ENCODE results near the gene EIF4E. TPM values are rescaled to one million over a fixed set of nuclear protein-coding genes. Genes with fewer than 3 reads are reported as not detected.

The EIF4E gene
- total RNA-seq, 1 experiment from 2014 or later: 179 TPM

- ChIA-PET CTCF (no interaction called here), POLR2A (ENCODE audit: low non-redundant PET) (no interaction called here)
- intact Hi-C loops (cut with micrococcal nuclease; ENCODE audit: unreplicated experiment): no loop called here
- Histone ChIP-seq H3K4me3 (ENCODE audit: low read depth, low read length, poor library complexity, severe bottlenecking) (no peak overlapping the region), H3K9me3 (ENCODE audit: low read depth, low read length, poor library complexity, severe bottlenecking) (no peaks in the 10 kb centered on the region), H3K27me3 (replicated peaks; ENCODE audit: insufficient read depth, low read depth, low read length, poor library complexity) (no peaks in the 10 kb centered on the region), H3K4me1 (ENCODE audit: insufficient read depth, low read length, poor library complexity, severe bottlenecking) (no peaks in the 10 kb centered on the region), H3K36me3 (ENCODE audit: insufficient read depth, low read length, poor library complexity, severe bottlenecking) (no peaks in the 10 kb centered on the region), H3K27ac (ENCODE audit: low read depth, low read length, poor library complexity, severe bottlenecking) (no peak overlapping the region)
- no TSS peak for BruUV-seq (replicated peaks)
- no peak for DNase-seq (ENCODE audit: low spot score)
- TF ChIP-seq CTCF (conservative IDR thresholded peaks at IDR 0.05; ENCODE audit: low read depth, low read length) (no peak), EZH2 (IDR thresholded peaks at IDR 0.05; ENCODE audit: borderline replicate concordance, low read depth, low read length, poor library complexity, severe bottlenecking) (no peak)
These were observed 63.9 kb downstream of the EIF4E start for GRCh38 chr4:98865059-98865458.

- no peak for TF ChIP-seq CTCF (conservative IDR thresholded peaks at IDR 0.05; ENCODE audit: low read depth, low read length)
- TF ChIP-seq EZH2 (IDR thresholded peaks at IDR 0.05; ENCODE audit: borderline replicate concordance, low read depth, low read length, poor library complexity, severe bottlenecking): no peak
These were observed 64.4 kb downstream of the EIF4E start for GRCh38 chr4:98864560-98864959.

GRCh38 chr4:98862371-98862770, 66.6 kb downstream of the EIF4E start:
- TF ChIP-seq EZH2 (IDR thresholded peaks at IDR 0.05; ENCODE audit: borderline replicate concordance, low read depth, low read length, poor library complexity, severe bottlenecking) (no peak), CTCF (conservative IDR thresholded peaks at IDR 0.05; ENCODE audit: low read depth, low read length) (no peak)
- no peak overlapping the region for H3K4me3 ChIP-seq (ENCODE audit: low read depth, low read length, poor library complexity, severe bottlenecking)
- CTCF ChIA-PET: no interaction called here
- POLR2A ChIA-PET (ENCODE audit: low non-redundant PET): no interaction called here
- DNase-seq (ENCODE audit: low spot score): no peak
- no peaks in the 10 kb centered on the region for H3K9me3 ChIP-seq (ENCODE audit: low read depth, low read length, poor library complexity, severe bottlenecking)
- intact Hi-C loops (cut with micrococcal nuclease; ENCODE audit: unreplicated experiment): no loop called here
- H3K4me1 ChIP-seq (ENCODE audit: insufficient read depth, low read length, poor library complexity, severe bottlenecking): no peaks in the 10 kb centered on the region
- no peak overlapping the region for H3K27ac ChIP-seq (ENCODE audit: low read depth, low read length, poor library complexity, severe bottlenecking)
- BruUV-seq (replicated peaks): no TSS peak
- no peaks in the 10 kb centered on the region for H3K27me3 ChIP-seq (replicated peaks; ENCODE audit: insufficient read depth, low read depth, low read length, poor library complexity)
- no peaks in the 10 kb centered on the region for H3K36me3 ChIP-seq (ENCODE audit: insufficient read depth, low read length, poor library complexity, severe bottlenecking)

More at GRCh38 chr4:98864560-98864959, 64.4 kb downstream of the EIF4E start:
- DNase-seq (ENCODE audit: low spot score): no peak
- ChIA-PET CTCF (no interaction called here), POLR2A (ENCODE audit: low non-redundant PET) (no interaction called here)
- Histone ChIP-seq H3K27me3 (replicated peaks; ENCODE audit: insufficient read depth, low read depth, low read length, poor library complexity) (no peaks in the 10 kb centered on the region), H3K4me3 (ENCODE audit: low read depth, low read length, poor library complexity, severe bottlenecking) (no peak overlapping the region), H3K9me3 (ENCODE audit: low read depth, low read length, poor library complexity, severe bottlenecking) (no peaks in the 10 kb centered on the region), H3K36me3 (ENCODE audit: insufficient read depth, low read length, poor library complexity, severe bottlenecking) (no peaks in the 10 kb centered on the region), H3K4me1 (ENCODE audit: insufficient read depth, low read length, poor library complexity, severe bottlenecking) (no peaks in the 10 kb centered on the region), H3K27ac (ENCODE audit: low read depth, low read length, poor library complexity, severe bottlenecking) (no peak overlapping the region)
- no TSS peak for BruUV-seq (replicated peaks)
- intact Hi-C loops (cut with micrococcal nuclease; ENCODE audit: unreplicated experiment): no loop called here
